ENCODE results near the gene RPGR.

GRCh38 chrX:38356401-38356800 is 29.1 kb upstream of the RPGR start:
- TF ChIP-seq POLR2A (IDR thresholded peaks at IDR 0.05) (no peak), CTCF (IDR thresholded peaks at IDR 0.05) (no peak), POLR2AphosphoS5 (IDR thresholded peaks at IDR 0.05) (no peak)
